Glomerular endothelial cell (primary cell): ENCODE results near the gene GLE1. TPM values are rescaled to one million over a fixed set of nuclear protein-coding genes. Genes with fewer than 3 reads are reported as not detected.
A peak's percentile ranks its signal among the peaks of the same experiment; 100 is the strongest.
"Not testable (repeated sequence)": the region's sequence is repeated elsewhere in the genome, so short reads cannot be mapped to it uniquely, and the experiment has no call there.

Experiments
- DNase-seq: peaks from one replicate; pipeline ENCODE4 v3.0.0-alpha.2; 2011; ENCODE audit warnings: low read depth, low spot score; ENCODE audit errors: extremely low read depth
- total RNA-seq: library from RNA; depleted of rRNA; stranded (reverse); fragments of >200 nt; gene quantifications from 2 replicates; pipeline ENCODE4 v1.2.3, GENCODE V29; 2015

GLE1 gene
- total RNA-seq, 1 donor from 2014 or later: 14.4 TPM

DNA sequence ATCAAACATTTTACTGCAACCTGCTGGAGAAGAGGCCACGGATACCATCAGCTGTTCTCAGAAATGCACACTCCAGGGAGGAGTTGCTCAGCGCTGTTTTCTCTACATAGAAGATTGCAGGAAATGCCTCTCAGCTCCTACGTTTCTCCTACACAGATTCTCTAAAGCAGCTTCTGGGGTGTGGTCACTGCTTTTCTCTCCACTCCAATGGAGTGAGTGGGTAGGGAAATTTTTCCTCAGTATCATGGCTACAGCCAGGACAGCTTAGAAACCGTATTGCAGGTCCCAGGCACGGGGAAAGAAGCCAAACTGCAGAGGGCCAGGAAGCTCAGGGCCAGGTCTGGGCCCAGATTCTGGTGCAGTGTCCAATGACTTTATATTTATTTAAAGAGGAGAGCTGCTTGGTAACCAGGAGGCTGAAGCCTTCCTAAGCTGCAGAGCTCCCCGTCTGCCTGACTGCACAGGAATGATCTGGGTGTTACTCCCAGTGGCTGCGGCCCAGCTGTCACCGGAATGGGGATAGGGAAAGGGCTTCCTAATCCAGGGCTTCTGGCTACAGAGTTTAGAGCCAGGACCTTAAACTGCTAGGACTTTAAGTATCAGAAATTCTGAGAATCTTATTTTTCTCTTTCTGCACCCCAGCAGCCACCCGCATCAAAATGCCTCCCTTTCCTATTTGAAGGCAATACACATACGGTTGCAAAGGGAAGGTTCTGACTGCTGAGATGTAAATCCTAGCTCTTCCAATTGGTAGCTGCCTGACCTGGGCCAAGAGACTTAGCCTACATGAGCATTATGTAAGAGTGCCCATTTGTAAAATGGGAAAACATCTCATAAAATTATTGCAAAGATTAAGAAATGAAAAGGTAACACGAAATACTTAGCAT lies 46.5 kb downstream of the GLE1 start:
- no peak for DNase-seq

DNA sequence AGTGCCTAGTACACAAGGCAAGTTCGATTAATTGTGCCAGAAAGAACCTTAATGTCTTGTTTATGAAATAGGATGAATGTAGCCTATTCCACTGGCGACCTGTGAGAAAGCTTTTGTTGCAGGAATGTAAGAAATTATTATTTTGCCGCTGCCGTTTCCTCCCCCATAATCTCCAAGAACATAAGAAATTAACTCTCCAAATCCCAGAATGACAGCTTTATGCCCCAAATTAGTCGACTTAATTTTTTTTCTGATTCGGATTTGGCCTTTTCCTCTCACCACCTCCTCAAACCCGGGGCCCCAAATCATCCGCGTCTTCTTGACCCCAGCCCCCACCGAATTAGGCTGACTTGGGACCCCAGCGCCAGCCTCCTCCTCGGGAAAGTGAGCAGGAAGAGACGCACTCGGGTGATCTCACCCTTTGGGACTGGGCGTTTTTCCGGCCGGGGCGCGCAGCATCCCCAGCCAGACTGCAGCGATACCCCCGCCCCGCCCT lies 47.2 kb downstream of the GLE1 start:
- DNase-seq: no peak

DNA sequence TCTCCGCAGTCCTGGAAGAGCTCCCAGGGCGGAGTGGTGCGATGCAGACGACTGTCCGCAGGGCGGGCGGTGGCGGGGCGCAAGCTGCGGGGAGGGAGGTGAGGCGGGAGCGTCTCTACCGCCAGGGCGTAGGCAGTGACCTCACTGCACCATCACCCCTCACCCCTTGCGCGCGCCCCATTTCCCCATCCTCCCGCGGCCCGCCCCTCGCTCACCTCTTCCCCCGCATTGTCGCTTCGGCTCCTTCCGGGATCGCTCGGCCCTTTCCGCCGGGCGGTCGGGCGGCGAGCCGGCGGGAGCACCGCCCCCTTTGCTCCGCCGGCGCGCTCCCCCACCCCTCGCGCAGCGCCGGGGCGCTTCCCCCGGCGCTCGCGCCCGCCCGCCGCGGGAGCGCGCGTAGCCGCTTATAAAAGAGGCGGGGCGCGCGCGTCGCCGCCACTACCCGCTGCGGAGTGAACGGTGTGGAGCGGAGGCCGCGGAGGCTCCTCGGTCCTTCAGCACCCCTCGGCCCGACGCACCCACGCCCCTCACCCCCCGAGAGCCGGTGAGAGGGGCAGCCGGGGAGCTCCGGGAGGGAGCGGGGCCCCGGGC lies 47.7 kb downstream of the GLE1 start, which contains the start of gene SPTAN1:
Gene SPTAN1, plus strand, starts transcription at position 435 of the 591 bp plus-strand sequence. CDS start 14,154 bp downstream, outside the sequence.
- no peak for DNase-seq

DNA sequence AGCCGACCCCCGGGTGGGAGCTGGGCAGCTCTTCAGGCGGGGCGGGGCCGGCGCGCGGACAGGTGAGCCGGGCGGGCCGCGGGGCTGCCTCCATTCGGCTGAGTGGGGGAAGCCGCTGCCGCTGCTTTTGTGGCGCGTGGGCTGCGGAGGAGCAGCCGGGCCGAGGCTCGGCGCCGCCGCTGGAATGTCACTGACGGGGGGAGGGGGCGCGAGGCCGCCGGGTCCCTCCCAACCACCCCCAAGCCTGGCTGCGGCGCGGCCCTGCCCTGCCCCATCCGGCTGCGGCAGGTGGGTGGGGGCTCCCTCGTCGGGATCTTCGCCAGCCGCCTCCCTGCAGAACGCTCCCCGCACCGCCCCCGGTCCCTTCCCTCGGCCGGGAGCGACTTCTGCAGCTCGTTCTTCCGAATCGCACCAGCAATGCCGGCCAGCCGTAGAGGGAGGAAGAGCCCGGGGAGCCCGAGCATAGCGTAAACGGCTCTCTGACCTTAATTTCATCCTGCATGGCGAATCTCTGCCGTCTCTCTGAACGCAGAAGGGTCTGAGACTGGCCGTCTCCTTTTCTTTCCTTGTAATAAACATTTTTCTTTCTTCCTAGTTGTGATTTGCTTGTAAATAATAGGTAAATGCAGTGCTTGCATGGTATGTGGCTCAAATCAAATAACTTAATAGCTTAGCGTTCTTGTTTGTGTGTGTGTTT lies 48.4 kb downstream of the GLE1 start:
- DNase-seq: no peak

DNA sequence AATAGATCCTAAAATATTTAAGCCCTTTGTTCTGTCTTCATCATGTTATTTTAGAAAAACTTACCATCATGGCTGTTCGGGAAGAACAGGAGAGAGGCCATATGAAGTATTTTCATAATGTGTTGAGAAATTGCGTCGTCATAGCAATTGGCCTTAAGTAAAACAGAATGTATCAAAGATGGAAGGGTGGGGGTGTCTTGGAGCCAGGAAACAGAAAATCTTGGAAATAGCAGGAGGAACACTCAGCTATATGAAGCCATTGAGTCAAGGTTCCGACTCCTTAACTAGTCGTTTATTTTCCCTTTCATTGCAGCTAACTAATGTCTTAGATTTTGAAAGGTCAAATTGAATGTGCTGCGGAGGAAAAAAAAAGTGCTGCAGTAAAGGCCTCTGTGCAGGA lies 49.2 kb downstream of the GLE1 start:
- DNase-seq: no peak

DNA sequence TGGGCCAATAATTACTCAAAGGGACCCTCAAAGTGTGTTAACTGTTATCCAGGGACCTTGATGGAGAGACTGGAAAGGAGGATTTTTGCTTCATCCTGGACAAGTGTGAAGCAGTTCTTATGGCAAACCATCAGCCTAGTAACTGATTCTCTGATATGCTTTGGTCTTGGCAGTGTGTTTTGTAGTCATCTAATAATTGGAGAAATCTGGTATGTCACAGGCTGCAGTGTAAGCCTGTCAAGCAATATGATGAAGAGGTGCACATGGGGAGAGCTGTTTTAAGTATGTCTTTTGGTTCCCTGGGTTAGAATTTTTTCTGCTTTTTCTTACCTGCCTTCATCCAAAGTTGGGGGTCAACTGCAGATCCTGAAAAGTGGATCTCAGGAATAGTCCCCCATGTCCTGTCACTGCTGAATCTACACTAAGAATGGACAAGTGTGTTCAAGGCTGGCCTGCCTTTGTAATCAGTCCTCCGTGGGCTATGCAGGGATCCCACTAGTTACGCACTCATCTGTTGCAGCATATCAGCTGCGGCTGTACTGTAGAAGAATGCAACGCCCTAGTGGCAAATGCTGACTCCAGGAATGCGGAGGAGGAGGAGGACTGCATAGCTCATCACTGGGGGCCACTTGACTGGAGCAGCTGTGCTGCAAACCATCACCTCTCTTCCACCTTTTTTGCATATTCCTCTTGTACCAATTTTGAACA lies 49.8 kb downstream of the GLE1 start:
- DNase-seq: no peak

DNA sequence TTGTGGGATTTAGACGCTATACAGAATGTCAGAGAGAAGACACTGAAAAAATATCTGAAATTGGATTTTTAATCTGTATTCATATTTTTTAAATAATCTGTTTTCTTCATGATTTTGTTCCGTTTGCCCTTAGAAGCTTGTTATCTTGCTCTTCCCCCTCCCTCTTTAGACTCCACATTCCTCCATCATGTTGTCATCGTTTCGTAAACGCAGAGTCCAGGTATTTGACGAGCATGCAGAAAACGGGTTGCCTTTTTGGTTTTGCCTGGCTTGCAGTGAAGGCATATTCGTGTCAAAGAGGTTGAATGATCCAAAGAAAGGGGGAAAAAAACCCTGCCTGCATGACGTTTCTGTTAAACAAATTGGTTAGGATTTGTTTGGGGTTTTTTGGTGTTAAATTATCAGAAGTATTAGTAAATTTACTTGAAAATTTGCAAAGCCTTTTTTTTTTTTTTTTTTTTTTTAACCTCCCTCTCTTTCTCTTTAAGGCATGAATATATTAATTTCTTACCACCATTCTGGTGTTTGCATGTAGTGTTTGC lies 50.7 kb downstream of the GLE1 start:
- no peak for DNase-seq

DNA sequence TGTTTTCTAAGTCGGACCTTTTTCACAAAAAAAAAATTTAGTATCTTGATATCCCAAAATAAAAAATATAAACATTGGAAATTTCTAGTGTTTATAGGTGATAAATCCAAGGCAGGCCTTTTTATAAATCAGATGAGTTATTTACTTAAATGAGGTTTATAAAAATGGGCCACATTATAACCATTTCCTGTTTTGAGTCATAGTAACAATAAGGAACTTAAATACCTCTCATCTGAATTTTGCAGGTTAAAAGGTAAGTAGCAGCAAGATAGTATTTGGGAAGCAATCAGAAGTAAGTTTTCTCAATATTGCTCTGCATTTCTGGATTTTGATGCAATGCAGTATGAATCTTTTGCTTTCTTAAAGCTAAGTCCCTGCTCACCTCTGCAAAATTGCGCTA lies 51.8 kb downstream of the GLE1 start:
- DNase-seq: no peak

DNA sequence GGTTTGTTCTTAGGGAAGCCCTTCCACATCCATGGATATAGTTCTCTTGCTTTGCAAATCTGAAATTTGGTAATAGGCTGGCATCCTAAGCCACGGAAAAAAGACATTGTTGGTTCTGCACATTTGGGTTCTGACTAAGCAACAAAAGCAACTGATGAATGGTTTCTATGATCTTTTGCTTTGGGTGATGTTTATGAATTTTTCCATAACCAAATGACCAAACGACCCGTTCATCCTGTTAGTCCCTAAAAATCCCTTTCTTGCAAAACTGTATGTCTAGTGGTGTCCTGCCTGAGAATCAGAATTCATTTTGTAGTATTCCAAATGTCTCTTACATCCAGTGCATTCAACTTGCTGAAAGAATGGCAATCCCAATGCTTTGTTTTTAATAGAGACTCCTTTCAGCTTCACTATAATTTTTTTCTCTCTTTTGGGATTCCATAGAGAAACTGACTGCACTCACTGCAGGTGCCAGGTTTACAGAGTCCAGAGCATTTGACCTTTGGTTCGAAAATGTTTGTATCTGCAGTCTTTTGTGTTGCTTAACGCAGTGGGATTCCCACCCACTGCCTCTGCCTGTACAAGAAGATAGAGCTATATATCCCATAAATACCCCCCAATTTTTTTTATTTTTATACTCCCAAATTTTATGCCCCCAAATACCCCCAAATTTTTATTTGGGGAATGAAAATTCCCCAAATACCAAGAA lies 52.6 kb downstream of the GLE1 start:
- no peak for DNase-seq

DNA sequence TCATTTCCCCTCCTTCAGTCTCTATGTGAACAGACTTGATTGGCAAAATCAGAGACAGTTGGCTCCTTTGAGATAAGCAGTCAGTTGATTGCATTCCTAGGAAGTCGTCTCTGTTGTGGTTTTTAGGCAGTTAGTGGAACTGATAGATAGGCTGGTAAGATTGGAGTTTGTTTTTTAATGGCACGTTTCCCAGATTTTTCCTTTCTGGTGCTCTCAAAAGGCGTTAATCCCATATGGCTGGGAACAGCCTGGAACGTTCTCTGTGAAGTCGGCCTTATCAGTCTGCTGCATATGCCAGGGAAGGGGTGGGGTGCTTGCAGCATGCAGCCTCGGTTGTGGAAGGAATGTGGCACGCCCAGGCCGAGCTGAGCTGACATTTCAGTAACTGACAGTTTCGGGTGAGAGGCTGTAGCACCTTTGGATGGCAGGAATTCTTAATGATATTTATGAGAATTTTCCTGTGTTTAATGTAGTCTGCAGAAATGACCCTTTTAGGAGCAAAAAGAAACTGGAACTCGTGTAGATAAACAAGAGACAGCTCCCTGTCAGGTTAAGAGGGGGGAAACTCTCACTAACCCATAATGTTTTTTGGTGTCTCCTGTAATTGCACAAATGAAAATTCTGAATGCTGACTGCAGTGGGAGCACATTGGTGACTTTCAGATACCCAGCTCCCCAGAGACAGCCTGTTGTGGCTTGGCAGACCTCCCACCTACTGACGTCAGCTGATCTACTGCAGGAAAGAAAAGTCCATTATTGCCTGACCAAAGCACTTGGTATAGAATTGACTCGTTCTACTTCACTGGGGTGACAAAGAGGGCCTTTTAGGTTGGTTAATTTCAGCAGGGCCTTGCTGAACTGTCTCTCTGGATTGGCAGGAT lies 54.2 kb downstream of the GLE1 start:
- peak; percentile 80 for DNase-seq

DNA sequence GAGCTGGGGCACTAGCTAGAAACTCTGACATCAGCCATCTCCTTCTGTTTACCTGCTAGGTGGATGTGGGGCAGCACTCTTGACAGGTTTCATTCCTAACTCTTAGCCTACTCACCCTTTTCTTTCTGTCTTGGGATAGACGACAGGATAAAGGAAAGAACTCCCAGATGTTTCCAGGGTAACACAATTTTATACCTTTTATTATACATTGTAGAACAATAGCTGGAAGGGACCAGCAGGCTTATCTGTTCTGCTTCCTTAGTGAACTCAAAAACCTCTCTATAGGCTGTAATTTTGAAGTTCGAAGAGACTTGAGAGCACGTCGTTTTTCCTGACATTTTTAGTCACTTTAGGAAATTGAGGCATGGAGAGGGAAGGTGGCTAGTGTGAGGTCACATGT lies 61.1 kb downstream of the GLE1 start:
- DNase-seq: no peak

DNA sequence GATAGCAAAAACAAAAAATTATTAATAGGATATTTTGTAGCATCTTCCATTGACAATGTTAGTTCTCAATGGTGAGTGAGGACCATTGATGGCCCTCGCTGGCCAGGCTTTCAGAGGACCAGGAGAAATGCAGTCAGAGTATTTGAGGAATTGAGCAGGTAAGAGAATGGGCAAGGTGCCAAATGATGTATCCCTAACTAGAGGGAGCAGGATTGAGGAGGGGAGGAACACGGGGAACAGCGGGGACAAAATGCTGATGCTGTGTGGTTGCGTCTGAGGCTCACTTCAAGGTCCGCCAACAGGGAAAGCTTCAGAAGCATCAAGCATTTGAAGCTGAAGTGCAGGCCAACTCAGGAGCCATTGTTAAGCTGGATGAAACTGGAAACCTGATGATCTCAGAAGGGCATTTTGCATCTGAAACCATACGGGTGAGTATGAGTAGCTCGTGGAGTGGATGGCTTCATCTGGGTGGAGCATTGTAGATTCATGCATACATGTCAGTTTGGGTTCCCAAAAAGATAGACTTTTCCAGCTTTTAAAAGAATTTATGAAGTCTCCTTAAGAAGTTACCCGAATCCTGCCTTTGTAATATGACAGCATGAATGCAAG lies 64.1 kb downstream of the GLE1 start:
- no peak for DNase-seq

DNA sequence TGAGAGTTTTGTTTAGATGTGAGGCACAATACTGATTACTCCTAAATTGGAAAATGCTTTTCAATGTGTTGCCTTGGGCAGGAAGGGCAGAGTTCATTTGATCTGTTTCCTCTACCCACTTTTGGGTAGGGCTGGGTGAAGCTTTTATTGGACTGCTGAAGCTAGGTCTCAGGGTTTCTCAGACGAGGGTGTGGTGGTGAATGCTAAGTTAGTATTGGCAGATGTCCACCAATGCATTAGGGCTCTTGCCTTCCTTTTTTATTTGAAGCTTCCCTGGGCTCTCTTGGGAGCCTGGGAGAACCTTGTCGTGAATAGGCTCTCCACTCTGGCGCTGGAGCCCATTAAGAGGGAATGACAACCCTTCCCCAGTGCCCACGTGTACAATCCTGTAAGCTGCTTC lies 71.0 kb downstream of the GLE1 start:
- no peak for DNase-seq

DNA sequence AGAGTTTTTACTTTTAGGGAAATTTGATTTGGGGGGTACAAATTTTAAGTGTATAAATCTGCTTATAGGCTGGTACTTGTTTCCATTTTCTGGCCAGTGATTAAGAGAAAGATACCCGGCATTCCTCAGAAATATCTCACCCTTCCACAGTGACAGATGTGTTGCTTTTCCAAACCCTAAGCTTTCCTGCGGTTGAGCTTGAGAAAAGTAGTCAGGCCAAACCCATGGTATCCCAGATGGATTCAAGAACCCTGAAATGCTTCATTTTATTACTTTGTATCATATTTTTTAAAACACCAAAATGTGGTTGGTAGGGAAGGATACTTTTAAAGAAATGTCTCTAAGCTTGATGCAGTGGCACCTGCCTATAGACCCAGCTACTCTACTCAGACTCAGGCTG lies 71.4 kb downstream of the GLE1 start:
- no peak for DNase-seq

DNA sequence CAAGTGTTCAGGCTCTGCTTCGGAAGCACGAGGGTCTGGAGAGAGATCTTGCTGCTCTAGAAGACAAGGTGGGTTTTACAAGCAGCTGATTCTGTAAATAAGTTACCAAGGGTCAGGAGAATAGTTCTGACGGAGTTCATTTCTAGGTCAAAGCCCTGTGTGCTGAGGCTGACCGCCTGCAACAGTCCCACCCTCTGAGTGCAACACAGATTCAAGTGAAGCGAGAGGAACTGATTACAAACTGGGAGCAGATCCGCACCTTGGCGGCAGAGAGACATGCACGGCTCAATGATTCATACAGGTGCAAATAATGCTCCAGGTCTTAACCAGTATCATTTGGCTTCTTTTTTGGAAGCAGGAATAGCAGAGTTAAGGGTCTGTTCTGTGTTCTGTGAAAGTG lies 72.7 kb downstream of the GLE1 start:
- no peak for DNase-seq

DNA sequence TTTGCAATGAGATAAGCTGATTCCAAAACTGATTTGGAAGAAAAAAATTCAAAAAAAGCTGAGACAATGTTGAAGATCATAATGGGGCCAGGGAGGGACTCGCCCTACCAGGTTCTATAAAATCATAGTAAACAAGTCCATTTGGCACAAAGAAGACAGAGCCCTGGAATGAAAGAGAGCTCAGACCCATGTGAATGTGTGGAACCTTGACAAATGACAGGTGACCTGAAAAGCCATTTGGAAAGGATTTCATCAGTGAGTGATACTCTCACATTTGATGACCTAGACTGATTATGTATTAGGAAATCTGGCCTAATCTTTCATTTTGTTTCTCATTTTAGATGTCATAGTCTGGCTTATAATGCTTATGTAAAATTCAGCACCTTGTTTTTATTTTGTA lies 74.7 kb downstream of the GLE1 start:
- no peak for DNase-seq

DNA sequence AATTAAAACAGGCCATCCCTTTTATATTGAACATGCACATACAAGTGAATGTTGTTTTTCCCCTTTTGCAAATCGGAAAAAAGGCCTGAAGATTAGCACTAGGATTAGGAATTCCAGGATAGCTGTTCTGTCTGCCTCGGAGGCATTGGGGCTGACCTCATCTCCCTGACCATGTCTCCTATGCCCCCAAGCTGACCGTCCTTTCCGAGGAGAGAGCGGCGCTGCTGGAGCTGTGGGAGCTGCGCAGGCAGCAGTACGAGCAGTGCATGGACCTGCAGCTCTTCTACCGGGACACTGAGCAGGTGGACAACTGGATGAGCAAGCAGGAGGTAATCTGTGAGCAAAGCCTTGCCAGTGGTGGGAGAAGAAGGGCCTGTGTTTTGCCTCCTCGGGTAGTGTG lies 76.2 kb downstream of the GLE1 start:
- DNase-seq: no peak

DNA sequence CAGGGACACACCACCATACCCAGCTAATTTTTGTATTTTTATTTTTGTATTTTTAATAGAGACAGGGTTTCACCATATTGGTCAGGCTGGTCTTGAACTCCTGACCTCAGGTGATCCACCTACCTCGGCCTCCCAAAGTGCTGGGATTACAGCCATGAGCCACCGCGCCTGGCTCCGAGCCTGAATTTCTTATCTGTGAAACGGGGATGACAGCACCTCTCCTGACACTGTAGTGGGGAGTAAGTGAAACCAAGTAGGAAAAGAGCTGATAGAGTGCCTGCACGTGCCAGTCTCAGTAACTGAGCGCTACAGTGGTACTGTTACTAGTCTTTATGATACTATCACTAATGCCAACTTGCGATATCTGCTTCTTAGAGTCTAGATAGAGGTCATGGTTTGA lies 80.6 kb downstream of the GLE1 start:
- not testable (repeated sequence) for DNase-seq

DNA sequence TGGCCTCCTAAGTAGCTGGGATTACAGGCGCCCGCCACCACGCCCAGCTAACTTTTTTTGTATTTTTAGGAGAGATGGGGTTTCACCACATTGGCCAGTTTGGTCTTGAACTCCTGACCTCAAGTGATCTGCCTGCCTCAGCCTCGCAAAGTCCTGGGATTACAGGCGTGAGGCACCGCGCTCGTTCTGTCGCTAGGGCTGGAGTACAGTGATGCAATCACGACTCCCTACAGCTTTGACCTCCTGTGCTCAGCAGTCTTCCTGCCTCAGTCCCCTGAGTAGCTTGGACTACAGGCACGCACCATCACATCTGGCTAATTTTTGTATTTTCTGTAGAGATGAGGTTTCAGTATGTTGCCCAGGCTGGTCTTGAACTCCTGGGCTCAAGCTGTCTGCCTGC lies 82.4 kb downstream of the GLE1 start:
- not testable (repeated sequence) for DNase-seq
